ENCODE results near the gene CMBL. TPM values are rescaled to one million over a fixed set of nuclear protein-coding genes. Genes with fewer than 3 reads are reported as not detected.
"Not testable (repeated sequence)": the region's sequence is repeated elsewhere in the genome, so short reads cannot be mapped to it uniquely, and the experiment has no call there.

CMBL gene
- total RNA-seq, 1 donor from 2014 or later, result not detected

DNA sequence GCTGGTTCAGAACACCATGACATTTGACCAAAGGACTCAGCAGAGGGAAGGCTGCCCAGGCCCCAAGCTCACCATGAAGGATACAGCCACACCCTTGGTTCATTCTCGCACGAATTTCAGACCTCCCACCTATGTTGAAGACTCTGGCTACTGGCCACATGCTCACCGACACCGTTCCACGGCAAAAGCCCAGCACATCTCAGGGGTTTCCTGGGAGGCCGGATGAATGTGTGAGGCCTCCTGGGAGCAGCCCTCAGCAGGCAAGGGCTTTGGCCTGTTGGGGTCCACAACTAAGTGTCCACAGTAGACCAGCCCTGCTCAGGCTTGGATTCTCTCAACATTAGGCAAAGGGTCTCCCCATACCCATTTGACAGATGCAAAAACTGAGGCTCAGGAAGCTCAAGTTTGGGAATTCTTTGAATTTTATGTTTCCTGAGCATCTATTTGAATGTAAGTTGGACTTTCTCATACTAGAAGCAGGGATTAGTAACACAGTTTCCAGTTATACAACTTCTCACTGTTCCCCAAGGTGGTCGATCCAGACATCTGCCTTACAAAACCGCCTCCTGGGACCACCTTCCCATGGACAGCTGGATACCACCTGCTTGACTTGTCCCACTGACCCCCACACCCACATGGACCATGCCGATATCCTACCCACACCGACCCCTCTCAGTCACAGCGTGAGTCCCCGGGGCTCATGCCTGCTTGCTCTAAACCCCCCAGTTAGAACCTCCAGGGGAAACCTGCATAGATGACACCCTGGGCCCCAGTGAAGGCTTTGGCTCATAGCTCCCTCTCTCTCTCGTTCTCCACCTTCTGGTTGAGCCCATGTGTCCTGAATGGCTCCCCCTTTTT, 29.7 kb downstream of the CMBL start:
- no peak overlapping the region for H3K27ac Mint-ChIP-seq
- intact Hi-C loops (cut with micrococcal nuclease), result no loop called here
- H3K27me3 Mint-ChIP-seq, result peaks cover 10% of the 10 kb centered on the region
- ATAC-seq (ENCODE audit: low read depth), result no peak
- no peaks in the 10 kb centered on the region for H3K4me1 Mint-ChIP-seq
- ChIA-PET POLR2A (no interaction called here), CTCF (no interaction called here)
- no peaks in the 10 kb centered on the region for H3K36me3 Mint-ChIP-seq (ENCODE audit: low read depth)
- no peaks in the 10 kb centered on the region for H3K9me3 Mint-ChIP-seq
- TF ChIP-seq, protein P1, sequence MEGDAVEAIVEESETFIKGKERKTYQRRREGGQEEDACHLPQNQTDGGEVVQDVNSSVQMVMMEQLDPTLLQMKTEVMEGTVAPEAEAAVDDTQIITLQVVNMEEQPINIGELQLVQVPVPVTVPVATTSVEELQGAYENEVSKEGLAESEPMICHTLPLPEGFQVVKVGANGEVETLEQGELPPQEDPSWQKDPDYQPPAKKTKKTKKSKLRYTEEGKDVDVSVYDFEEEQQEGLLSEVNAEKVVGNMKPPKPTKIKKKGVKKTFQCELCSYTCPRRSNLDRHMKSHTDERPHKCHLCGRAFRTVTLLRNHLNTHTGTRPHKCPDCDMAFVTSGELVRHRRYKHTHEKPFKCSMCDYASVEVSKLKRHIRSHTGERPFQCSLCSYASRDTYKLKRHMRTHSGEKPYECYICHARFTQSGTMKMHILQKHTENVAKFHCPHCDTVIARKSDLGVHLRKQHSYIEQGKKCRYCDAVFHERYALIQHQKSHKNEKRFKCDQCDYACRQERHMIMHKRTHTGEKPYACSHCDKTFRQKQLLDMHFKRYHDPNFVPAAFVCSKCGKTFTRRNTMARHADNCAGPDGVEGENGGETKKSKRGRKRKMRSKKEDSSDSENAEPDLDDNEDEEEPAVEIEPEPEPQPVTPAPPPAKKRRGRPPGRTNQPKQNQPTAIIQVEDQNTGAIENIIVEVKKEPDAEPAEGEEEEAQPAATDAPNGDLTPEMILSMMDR (IDR thresholded peaks at IDR 0.05), result no peak
- no peak overlapping the region for H3K4me3 Mint-ChIP-seq
- DNase-seq, result no peak

DNA sequence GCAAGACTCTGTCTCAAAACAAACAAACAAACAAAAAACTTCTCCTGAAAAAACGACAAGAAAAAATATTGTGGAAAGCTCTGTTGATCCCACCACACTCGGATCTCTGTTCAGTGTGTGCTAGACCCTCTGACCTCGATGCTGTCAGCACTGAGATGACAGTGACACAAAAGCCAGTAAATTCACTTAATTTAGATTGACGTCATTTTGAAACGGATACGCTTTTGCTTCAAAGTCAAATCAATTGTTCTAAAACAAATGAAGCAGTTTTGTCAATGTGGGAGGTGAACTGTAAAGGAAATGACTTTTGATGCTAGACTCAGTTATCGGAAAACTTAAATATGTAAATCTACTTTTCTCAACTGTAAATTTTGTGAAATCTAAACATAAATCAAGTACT, 31.0 kb downstream of the CMBL start:
- Mint-ChIP-seq H3K27me3 (peaks cover 13% of the 10 kb centered on the region), H3K36me3 (ENCODE audit: low read depth) (no peaks in the 10 kb centered on the region), H3K9me3 (no peaks in the 10 kb centered on the region), H3K4me1 (no peaks in the 10 kb centered on the region), H3K27ac (no peak overlapping the region), H3K4me3 (no peak overlapping the region)
- ATAC-seq (ENCODE audit: low read depth) (no peak), DNase-seq (no peak)
- TF ChIP-seq, protein P1 (IDR thresholded peaks at IDR 0.05), result no peak
- ChIA-PET CTCF (no interaction called here), POLR2A (no interaction called here)
- intact Hi-C loops (cut with micrococcal nuclease), result no loop called here

DNA sequence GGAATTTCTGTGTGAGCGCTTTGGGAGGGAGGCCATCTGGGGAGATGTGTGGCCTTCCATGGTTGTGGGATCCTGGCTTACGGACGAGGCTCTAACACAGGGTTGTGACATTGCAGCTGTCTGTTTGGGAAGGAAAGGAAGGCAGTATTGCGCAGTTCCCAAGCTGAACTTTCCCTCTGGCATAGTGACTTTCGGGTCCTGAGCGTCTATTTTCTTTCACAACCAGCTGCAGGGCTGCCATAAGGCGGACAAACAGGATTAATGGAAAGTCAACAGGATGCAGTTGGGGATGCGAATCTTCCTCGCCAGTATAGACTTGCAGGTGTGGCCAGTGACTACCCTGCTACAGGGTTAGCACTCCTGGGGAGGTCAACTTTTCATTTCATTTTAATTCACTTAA, 31.7 kb downstream of the CMBL start:
- intact Hi-C loops (cut with micrococcal nuclease), result no loop called here

DNA sequence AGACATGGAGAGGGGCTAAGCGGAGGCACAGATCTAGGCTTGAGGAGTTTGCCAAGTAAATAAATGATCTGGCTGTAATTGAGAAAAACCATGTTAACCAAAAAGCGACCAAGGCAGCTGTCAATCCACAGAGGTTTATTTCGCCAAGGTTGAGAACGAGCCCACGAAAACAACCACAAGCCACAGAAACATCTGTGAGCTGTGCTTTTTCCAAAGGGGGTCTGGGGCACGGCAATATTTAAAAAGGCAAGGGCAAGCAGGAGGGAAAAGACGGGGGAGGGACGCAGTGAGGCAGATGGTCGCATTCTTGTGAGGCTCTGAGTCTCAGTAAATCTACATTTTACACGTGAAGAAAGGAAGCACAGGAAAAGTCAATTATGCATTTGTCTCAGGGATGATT, 32.2 kb downstream of the CMBL start:
- H3K9me3 Mint-ChIP-seq, result no peaks in the 10 kb centered on the region
- ChIA-PET POLR2A (interaction anchor here (0.8 kb wide), 1 partner anchor 78 kb away, joined by 3 read pairs; no protein-coding TSS in a partner anchor), CTCF (no interaction called here)
- H3K4me3 Mint-ChIP-seq, result no peak overlapping the region
- intact Hi-C loops (cut with micrococcal nuclease), result no loop called here
- TF ChIP-seq, protein P1 (IDR thresholded peaks at IDR 0.05), result no peak
- H3K27me3 Mint-ChIP-seq, result peaks cover 15% of the 10 kb centered on the region
- H3K4me1 Mint-ChIP-seq, result no peaks in the 10 kb centered on the region
- no peaks in the 10 kb centered on the region for H3K36me3 Mint-ChIP-seq (ENCODE audit: low read depth)
- DNase-seq (no peak), ATAC-seq (ENCODE audit: low read depth) (no peak)
- no peak overlapping the region for H3K27ac Mint-ChIP-seq

More for the DNA sequence above, 31.7 kb downstream of the CMBL start:
- Mint-ChIP-seq H3K36me3 (ENCODE audit: low read depth) (no peaks in the 10 kb centered on the region), H3K4me1 (no peaks in the 10 kb centered on the region), H3K9me3 (no peaks in the 10 kb centered on the region), H3K27me3 (peaks cover 13% of the 10 kb centered on the region), H3K4me3 (no peak overlapping the region), H3K27ac (no peak overlapping the region)
- DNase-seq (no peak), ATAC-seq (ENCODE audit: low read depth) (no peak)
- ChIA-PET CTCF (no interaction called here), POLR2A (interaction anchor here (0.8 kb wide), 1 partner anchor 77 kb away, joined by 3 read pairs; no protein-coding TSS in a partner anchor)
- TF ChIP-seq, protein P1 (IDR thresholded peaks at IDR 0.05), result no peak

- intact Hi-C loops (cut with micrococcal nuclease); POLR2A ChIA-PET; DNase-seq; H3K4me3 Mint-ChIP-seq; H3K36me3 Mint-ChIP-seq (ENCODE audit: low read depth); CTCF ChIA-PET; H3K9me3 Mint-ChIP-seq; H3K27me3 Mint-ChIP-seq; H3K27ac Mint-ChIP-seq; ATAC-seq (ENCODE audit: low read depth); H3K4me1 Mint-ChIP-seq: not testable (repeated sequence)
Measured at GRCh38 chr5:10272875-10273209, 34.9 kb downstream of the CMBL start.

All from activated B cell treated with CpG ODN at 0.5 μM for 24 hours (primary cell).